Measurements from ENCODE around the gene ATM.
"Not testable (repeated sequence)": the region's sequence is repeated elsewhere in the genome, so short reads cannot be mapped to it uniquely, and the experiment has no call there.

The ATM gene

GRCh38 chr11:108286956-108287355 lies 64.1 kb downstream of the ATM start:
- no peak for DNase-seq (ENCODE audit: low read depth)

- DNase-seq (ENCODE audit: low read depth) = not testable (repeated sequence)
These were observed 66.2 kb downstream of the ATM start for GRCh38 chr11:108289066-108289465.

GRCh38 chr11:108289699-108290098 lies 66.8 kb downstream of the ATM start:
- no peak for DNase-seq (ENCODE audit: low read depth)

GRCh38 chr11:108293229-108293628 lies 70.4 kb downstream of the ATM start:
- DNase-seq (ENCODE audit: low read depth) = no peak

- DNase-seq (ENCODE audit: low read depth) = no peak
These were observed 79.4 kb downstream of the ATM start for GRCh38 chr11:108302121-108302785.

GRCh38 chr11:108307751-108308150 lies 84.9 kb downstream of the ATM start:
- DNase-seq (ENCODE audit: low read depth) = no peak

GRCh38 chr11:108313444-108313843 lies 90.6 kb downstream of the ATM start:
- DNase-seq (ENCODE audit: low read depth) = no peak

GRCh38 chr11:108316061-108316460 lies 93.2 kb downstream of the ATM start:
- no peak for DNase-seq (ENCODE audit: low read depth)

- DNase-seq (ENCODE audit: low read depth) = no peak
These were observed 96.8 kb downstream of the ATM start for GRCh38 chr11:108319541-108320145.

- DNase-seq (ENCODE audit: low read depth) = no peak
These were observed 99.8 kb downstream of the ATM start for GRCh38 chr11:108322666-108323065.

- no peak for DNase-seq (ENCODE audit: low read depth)
These were observed 101.7 kb downstream of the ATM start for GRCh38 chr11:108324587-108324986.

- DNase-seq (ENCODE audit: low read depth) = no peak
These were observed 110.6 kb downstream of the ATM start for GRCh38 chr11:108333403-108333899.

- DNase-seq (ENCODE audit: low read depth) = no peak
These were observed 115.9 kb downstream of the ATM start for GRCh38 chr11:108338750-108339149.

GRCh38 chr11:108340973-108341372 lies 118.1 kb downstream of the ATM start:
- DNase-seq (ENCODE audit: low read depth) = no peak

- no peak for DNase-seq (ENCODE audit: low read depth)
These were observed 118.8 kb downstream of the ATM start for GRCh38 chr11:108341654-108342053.

- DNase-seq (ENCODE audit: low read depth) = no peak
These were observed 120.8 kb downstream of the ATM start for GRCh38 chr11:108343714-108344113.

- no peak for DNase-seq (ENCODE audit: low read depth)
These were observed 122.9 kb downstream of the ATM start for GRCh38 chr11:108345767-108346166.

- no peak for DNase-seq (ENCODE audit: low read depth)
These were observed 123.6 kb downstream of the ATM start for GRCh38 chr11:108346451-108346850.

GRCh38 chr11:108351468-108351867 lies 128.6 kb downstream of the ATM start:
- DNase-seq (ENCODE audit: low read depth) = no peak

GRCh38 chr11:108364159-108364558 lies 141.3 kb downstream of the ATM start:
- DNase-seq (ENCODE audit: low read depth) = no peak

- DNase-seq (ENCODE audit: low read depth) = no peak
These were observed 145.3 kb downstream of the ATM start for GRCh38 chr11:108368134-108368533.

GRCh38 chr11:108369064-108369463 lies 146.2 kb downstream of the ATM start:
- no peak for DNase-seq (ENCODE audit: low read depth)

- DNase-seq (ENCODE audit: low read depth) = no peak
These were observed 147.4 kb downstream of the ATM start for GRCh38 chr11:108370315-108370714.

GRCh38 chr11:108370990-108371389 lies 148.1 kb downstream of the ATM start:
- DNase-seq (ENCODE audit: low read depth) = no peak
